Measurements from ENCODE around the gene VAV1.

Gene VAV1

GRCh38 chr19:6812612-6813011, 40.1 kb downstream of the VAV1 start:
- in situ Hi-C loops (cut with HindIII; ENCODE audit: low sequenced_read_pairs) = no loop called here

- in situ Hi-C loops (cut with HindIII; ENCODE audit: low sequenced_read_pairs) = no loop called here
Observed at GRCh38 chr19:6813659-6814058, 41.2 kb downstream of the VAV1 start.

GRCh38 chr19:6817179-6817578, 44.7 kb downstream of the VAV1 start:
- in situ Hi-C loops (cut with HindIII; ENCODE audit: low sequenced_read_pairs) = no loop called here

GRCh38 chr19:6818246-6818645, 45.7 kb downstream of the VAV1 start:
- in situ Hi-C loops (cut with HindIII; ENCODE audit: low sequenced_read_pairs) = no loop called here

GRCh38 chr19:6819323-6819722, 46.8 kb downstream of the VAV1 start:
- in situ Hi-C loops (cut with HindIII; ENCODE audit: low sequenced_read_pairs) = no loop called here

- in situ Hi-C loops (cut with HindIII; ENCODE audit: low sequenced_read_pairs) = no loop called here
Observed at GRCh38 chr19:6820237-6820636, 47.7 kb downstream of the VAV1 start.

- in situ Hi-C loops (cut with HindIII; ENCODE audit: low sequenced_read_pairs) = no loop called here
Observed at GRCh38 chr19:6821639-6822310, 49.3 kb downstream of the VAV1 start.

- in situ Hi-C loops (cut with HindIII; ENCODE audit: low sequenced_read_pairs) = no loop called here
Observed at GRCh38 chr19:6822311-6822670, 49.8 kb downstream of the VAV1 start.

GRCh38 chr19:6825076-6825774, 52.7 kb downstream of the VAV1 start:
- in situ Hi-C loops (cut with HindIII; ENCODE audit: low sequenced_read_pairs) = no loop called here

GRCh38 chr19:6826281-6826920, 53.9 kb downstream of the VAV1 start:
- in situ Hi-C loops (cut with HindIII; ENCODE audit: low sequenced_read_pairs) = no loop called here

- in situ Hi-C loops (cut with HindIII; ENCODE audit: low sequenced_read_pairs) = no loop called here
Observed at GRCh38 chr19:6828306-6828697, 55.8 kb downstream of the VAV1 start.

- in situ Hi-C loops (cut with HindIII; ENCODE audit: low sequenced_read_pairs) = no loop called here
Observed at GRCh38 chr19:6828698-6829633, 56.5 kb downstream of the VAV1 start.

GRCh38 chr19:6829829-6830228, 57.3 kb downstream of the VAV1 start:
- in situ Hi-C loops (cut with HindIII; ENCODE audit: low sequenced_read_pairs) = loop anchor here (10.0 kb wide), 2 partner anchors 155 to 365 kb away; partner anchors contain the start of genes CRB3 and TNFSF14

GRCh38 chr19:6831084-6831483, 58.6 kb downstream of the VAV1 start:
- in situ Hi-C loops (cut with HindIII; ENCODE audit: low sequenced_read_pairs) = loop anchor here (10.0 kb wide), 2 partner anchors 156 to 366 kb away; partner anchors contain the start of genes CRB3 and TNFSF14

- in situ Hi-C loops (cut with HindIII; ENCODE audit: low sequenced_read_pairs) = loop anchor here (10.0 kb wide), 2 partner anchors 158 to 368 kb away; partner anchors contain the start of genes CRB3 and TNFSF14
Observed at GRCh38 chr19:6832412-6832811, 59.9 kb downstream of the VAV1 start.

- in situ Hi-C loops (cut with HindIII; ENCODE audit: low sequenced_read_pairs) = loop anchor here (10.0 kb wide), 2 partner anchors 158 to 368 kb away; partner anchors contain the start of genes CRB3 and TNFSF14
Observed at GRCh38 chr19:6833166-6833790, 60.8 kb downstream of the VAV1 start.

GRCh38 chr19:6834433-6834832, 61.9 kb downstream of the VAV1 start:
- in situ Hi-C loops (cut with HindIII; ENCODE audit: low sequenced_read_pairs) = loop anchor here (10.0 kb wide), 2 partner anchors 160 to 370 kb away; partner anchors contain the start of genes CRB3 and TNFSF14

GRCh38 chr19:6835501-6835900, 63.0 kb downstream of the VAV1 start:
- in situ Hi-C loops (cut with HindIII; ENCODE audit: low sequenced_read_pairs) = loop anchor here (10.0 kb wide), 2 partner anchors 161 to 371 kb away; partner anchors contain the start of genes CRB3 and TNFSF14

GRCh38 chr19:6837525-6837924, 65.0 kb downstream of the VAV1 start:
- in situ Hi-C loops (cut with HindIII; ENCODE audit: low sequenced_read_pairs) = loop anchor here (10.0 kb wide), 2 partner anchors 163 to 373 kb away; partner anchors contain the start of genes CRB3 and TNFSF14

Data from endothelial cell of hepatic sinusoid (primary cell).